Left ventricle myocardium inferior (tissue), 1 donor: ENCODE data around the gene AKR7A2. TPM values are rescaled to one million over a fixed set of nuclear protein-coding genes. Genes with fewer than 3 reads are reported as not detected.

ENCODE experiments used
- DNase-seq: peaks from one replicate; pipeline ENCODE4 v3.0.0-alpha.2; 2020
- H3K27ac ChIP-seq: fragments of 200-600 bp; replicated peaks from 2 replicates; pipeline ENCODE4 v1.8.0; 2021
- H3K27me3 ChIP-seq: fragments of 200-600 bp; 2 replicates; pipeline ENCODE4 v1.8.0; 2021; ENCODE audit warnings: low read depth
- H3K36me3 ChIP-seq: fragments of 200-600 bp; 2 replicates; pipeline ENCODE4 v1.8.0; 2021
- H3K4me1 ChIP-seq: fragments of 200-600 bp; 2 replicates; pipeline ENCODE4 v1.8.0; 2021
- H3K4me3 ChIP-seq: fragments of 200-600 bp; 2 replicates; pipeline ENCODE4 v1.8.0; 2021; ENCODE audit warnings: mild to moderate bottlenecking, moderate library complexity
- H3K9me3 ChIP-seq: fragments of 200-600 bp; replicated peaks from 2 replicates; pipeline ENCODE4 v1.8.0; 2021
- intact Hi-C: fragments of 100-400 bp; cut with micrococcal nuclease; formaldehyde crosslinking; loops from one replicate; pipeline ENCODE4 v1.11.0; 2022
- total RNA-seq: library from RNA; stranded (reverse); fragmentation: NEBNext Ultra II Directional; extraction: Animal tissue kit (Norgen Biotek cat#: 25700); gene quantifications from one replicate; pipeline ENCODE4 v1.2.1, GENCODE V29; 2021
- TF ChIP-seq, protein P1 (sequence below): fragments of 200-600 bp; IDR thresholded peaks from 2 replicates; pipeline ENCODE4 v1.8.0; 2021; ENCODE audit warnings: antibody characterized with exemption, mild to moderate bottlenecking, borderline replicate concordance
- donor health status: DM: no; HTN: yes; CAD: no; lungs with severe emphysema.

The AKR7A2 gene
- total RNA-seq, 1 donor from 2014 or later = 43.7 TPM

DNA sequence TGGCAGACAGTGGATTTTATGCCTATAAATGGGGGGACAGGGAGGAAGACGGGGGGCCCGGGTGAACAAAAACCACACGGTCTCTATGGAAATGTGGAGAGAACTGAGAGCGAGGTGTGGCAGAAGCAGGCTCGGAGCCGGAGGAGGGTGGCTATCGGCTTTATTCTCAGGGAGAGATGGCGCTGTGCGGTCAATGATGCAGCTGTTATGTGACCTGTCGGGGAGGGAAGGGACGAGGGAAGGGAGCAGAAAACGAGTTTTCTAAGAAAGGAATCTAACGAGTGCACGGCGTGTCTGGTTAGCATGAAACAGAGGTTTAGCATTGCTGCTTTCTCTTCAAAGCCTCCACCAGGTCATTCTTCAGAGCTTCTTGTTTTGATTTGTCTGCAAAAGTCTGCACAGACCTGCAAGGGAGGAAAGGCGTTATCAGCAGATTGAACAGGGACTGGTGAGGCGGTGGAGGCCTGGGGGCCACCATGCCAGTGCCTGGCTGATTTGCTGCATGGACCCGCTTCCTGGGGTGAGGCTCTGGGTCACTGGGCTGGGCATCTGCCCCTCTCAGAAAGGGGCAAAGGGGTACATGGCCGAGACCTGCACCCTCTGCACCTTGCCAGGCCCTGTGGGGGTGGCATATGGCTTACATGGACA, 27.4 kb upstream of the AKR7A2 start:
- TF ChIP-seq, protein P1, sequence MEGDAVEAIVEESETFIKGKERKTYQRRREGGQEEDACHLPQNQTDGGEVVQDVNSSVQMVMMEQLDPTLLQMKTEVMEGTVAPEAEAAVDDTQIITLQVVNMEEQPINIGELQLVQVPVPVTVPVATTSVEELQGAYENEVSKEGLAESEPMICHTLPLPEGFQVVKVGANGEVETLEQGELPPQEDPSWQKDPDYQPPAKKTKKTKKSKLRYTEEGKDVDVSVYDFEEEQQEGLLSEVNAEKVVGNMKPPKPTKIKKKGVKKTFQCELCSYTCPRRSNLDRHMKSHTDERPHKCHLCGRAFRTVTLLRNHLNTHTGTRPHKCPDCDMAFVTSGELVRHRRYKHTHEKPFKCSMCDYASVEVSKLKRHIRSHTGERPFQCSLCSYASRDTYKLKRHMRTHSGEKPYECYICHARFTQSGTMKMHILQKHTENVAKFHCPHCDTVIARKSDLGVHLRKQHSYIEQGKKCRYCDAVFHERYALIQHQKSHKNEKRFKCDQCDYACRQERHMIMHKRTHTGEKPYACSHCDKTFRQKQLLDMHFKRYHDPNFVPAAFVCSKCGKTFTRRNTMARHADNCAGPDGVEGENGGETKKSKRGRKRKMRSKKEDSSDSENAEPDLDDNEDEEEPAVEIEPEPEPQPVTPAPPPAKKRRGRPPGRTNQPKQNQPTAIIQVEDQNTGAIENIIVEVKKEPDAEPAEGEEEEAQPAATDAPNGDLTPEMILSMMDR = no peak
- H3K36me3 ChIP-seq = peaks cover 54% of the 10 kb centered on the region
- no peak overlapping the region for H3K27ac ChIP-seq
- DNase-seq = no peak
- intact Hi-C loops = no loop called here
- H3K27me3 ChIP-seq = no peaks in the 10 kb centered on the region
- no peaks in the 10 kb centered on the region for H3K9me3 ChIP-seq
- no peak overlapping the region for H3K4me3 ChIP-seq
- peaks cover 16% of the 10 kb centered on the region for H3K4me1 ChIP-seq

DNA sequence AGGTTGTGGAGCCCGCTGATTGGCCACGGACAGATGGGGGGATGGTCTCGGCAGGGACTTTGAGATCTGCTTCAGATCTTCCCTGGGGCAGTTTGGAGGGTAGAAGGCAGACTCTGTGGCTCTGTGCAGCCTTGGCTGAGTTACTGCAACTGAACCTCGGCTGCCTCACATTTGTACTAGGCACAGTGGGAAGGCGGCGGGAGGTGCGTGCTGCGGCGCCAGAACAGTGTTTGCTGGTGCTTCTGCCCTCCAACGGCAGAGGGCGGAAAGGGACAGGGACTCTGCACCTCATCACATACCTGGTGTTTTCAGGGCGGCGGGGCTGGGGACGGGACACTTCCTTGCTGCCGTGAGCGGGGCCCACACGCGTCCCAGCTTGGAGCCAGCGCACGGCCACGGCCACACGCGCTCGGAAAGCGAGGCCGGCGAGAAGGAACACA, 26.4 kb upstream of the AKR7A2 start:
- TF ChIP-seq, protein P1 = no peak
- Histone ChIP-seq H3K4me1 (peaks cover 12% of the 10 kb centered on the region), H3K27me3 (no peaks in the 10 kb centered on the region), H3K27ac (no peak overlapping the region), H3K4me3 (no peak overlapping the region), H3K36me3 (peaks cover 44% of the 10 kb centered on the region), H3K9me3 (no peaks in the 10 kb centered on the region)
- no peak for DNase-seq
- intact Hi-C loops = no loop called here

DNA sequence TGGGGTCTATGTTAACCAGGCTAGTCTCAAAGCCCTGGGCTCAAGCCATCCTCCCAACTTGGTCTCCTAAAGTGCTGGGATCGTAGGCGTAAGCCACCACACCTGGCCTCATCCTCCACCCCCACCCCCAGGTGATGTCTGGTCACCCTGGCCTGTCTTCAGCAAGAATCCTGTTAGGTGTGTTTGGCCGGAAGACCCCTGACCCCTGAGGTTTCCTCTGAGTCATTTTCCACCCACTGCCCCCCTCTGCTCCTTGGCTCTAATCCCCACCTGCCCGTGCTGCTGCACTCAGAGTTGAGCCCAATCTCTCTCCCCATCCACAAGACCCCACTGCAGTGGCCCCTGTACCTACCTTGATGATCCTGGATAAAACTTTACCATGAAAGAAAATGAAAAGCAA, 25.3 kb upstream of the AKR7A2 start:
- H3K27me3 ChIP-seq = no peaks in the 10 kb centered on the region
- intact Hi-C loops = no loop called here
- H3K9me3 ChIP-seq = no peaks in the 10 kb centered on the region
- H3K27ac ChIP-seq = no peak overlapping the region
- peaks cover 33% of the 10 kb centered on the region for H3K36me3 ChIP-seq
- no peak for DNase-seq
- H3K4me1 ChIP-seq = peaks cover 9% of the 10 kb centered on the region
- H3K4me3 ChIP-seq = no peak overlapping the region
- TF ChIP-seq, protein P1 = no peak

DNA sequence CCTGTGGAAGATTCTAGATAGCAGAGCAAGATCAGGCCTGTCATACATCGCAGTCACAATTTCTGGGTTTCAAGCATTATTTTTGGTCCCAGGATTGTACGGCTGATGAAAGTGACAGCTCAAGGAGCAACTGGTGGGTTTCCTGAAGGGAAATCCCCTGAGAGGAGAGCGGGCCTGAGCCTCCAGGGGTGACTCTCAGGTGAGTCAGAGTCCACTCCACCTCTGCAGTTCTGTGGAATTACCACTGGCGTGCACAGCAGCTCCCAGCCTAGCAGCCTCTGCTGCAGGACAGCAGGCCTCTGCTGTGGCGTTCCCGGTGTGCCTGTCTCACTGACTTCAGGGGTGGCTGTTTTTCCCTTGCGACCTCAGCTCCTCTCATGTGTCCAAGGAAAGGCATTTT, 24.6 kb upstream of the AKR7A2 start:
- TF ChIP-seq, protein P1 = no peak
- Histone ChIP-seq H3K36me3 (peaks cover 26% of the 10 kb centered on the region), H3K27ac (no peak overlapping the region), H3K4me1 (peaks cover 5% of the 10 kb centered on the region), H3K9me3 (no peaks in the 10 kb centered on the region), H3K27me3 (no peaks in the 10 kb centered on the region), H3K4me3 (no peak overlapping the region)
- no peak for DNase-seq
- intact Hi-C loops = no loop called here

DNA sequence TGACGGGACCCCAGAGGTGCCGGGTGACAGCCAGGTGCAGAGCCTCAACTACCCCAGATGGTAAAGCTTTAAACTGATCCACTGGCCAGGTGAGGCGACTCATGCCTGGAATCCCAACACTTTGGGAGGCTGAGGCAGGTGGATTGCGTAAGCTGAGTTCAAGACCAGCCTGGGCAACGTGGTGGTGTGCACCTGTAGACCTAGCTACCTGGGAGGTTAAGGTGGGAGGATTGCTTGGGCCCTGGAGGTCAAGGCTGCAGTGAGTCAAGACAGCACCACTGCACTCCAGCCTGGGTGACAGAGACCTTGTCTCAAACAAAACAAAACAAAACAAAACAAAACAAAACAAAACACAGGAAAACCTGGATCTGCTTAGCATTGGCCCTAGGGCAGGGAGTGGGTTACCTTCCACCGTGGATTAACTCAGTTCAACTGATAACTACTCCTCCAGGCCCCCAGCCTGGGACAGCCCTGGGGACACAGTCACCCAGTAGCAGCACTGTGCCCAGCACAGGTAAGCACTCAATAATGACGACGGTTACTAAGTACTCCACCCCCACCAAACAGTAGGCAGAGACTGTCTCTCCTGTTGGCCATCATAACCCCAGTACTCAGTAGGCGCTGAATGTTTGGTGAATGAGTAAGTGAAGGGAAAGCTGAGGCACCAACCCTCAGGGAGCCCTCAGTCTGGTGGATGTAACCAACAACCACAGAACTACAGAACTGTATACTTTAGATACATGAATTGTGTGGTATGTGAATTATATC, 21.8 kb upstream of the AKR7A2 start:
- intact Hi-C loops = no loop called here
- no peaks in the 10 kb centered on the region for H3K27me3 ChIP-seq
- TF ChIP-seq, protein P1 = no peak
- peaks cover 13% of the 10 kb centered on the region for H3K36me3 ChIP-seq
- no peaks in the 10 kb centered on the region for H3K4me1 ChIP-seq
- DNase-seq = no peak
- no peaks in the 10 kb centered on the region for H3K9me3 ChIP-seq
- H3K27ac ChIP-seq = no peak overlapping the region
- H3K4me3 ChIP-seq = no peak overlapping the region
